Measurements from ENCODE around the gene EPS8L3. TPM values are rescaled to one million over a fixed set of nuclear protein-coding genes. Genes with fewer than 3 reads are reported as not detected.
"Not testable (repeated sequence)": the region's sequence is repeated elsewhere in the genome, so short reads cannot be mapped to it uniquely, and the experiment has no call there.

Gene EPS8L3
- total RNA-seq, 1 donor = not detected

DNA sequence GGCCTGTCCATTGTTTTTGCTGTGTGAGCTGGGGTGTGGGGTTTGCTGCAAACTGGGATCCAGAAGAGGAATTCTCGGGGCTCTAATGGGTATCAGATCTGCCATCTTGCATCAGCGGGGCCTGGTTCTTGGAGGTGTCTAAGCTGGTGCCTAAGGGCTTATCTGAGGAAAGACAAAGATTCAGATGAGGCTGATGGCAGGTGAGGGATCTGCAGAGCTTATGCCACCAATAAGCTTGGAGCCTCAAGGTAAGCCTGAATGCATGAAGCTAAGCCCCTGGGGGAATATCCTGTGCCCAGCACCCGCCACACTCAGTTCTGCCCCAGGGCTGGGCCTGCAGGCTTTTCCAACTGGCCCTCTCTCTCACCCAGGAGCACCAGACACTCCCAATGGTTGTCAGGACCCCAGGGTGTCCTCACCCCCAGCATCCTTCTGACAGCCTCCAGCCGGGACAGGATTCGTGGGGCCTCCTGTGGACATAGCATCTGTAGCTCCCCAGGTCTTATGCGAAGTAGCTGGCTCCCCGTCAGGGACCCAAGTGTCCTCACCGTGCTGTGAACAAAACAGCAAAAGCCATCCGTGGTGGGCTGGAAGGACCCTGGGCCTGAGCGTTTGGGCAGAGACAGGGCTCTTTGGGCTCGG lies 13.4 kb downstream of the EPS8L3 start:
- DNase-seq (ENCODE audit: low read depth in 2 of 3, low spot score in 2 of 3) = no peak

DNA sequence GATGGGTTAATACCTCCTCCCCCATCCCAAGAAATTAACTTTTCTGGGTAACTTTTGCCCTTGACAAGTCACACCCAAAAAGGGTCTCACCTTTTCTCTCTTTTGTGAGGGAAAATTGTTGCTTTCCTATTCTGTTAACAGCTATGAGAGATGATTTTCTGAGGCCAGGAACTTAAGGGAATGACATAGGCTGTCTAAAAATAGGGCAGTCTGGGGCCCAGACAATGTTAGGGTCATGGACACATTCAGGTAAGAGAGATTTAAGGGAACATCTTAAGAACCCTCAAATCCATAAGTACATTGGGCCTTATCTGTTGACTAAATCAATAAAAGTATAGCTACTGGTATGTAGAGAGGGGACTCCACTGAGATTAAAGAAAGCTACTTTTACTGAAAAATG lies 14.5 kb downstream of the EPS8L3 start:
- DNase-seq (ENCODE audit: low read depth in 2 of 3, low spot score in 2 of 3) = no peak

DNA sequence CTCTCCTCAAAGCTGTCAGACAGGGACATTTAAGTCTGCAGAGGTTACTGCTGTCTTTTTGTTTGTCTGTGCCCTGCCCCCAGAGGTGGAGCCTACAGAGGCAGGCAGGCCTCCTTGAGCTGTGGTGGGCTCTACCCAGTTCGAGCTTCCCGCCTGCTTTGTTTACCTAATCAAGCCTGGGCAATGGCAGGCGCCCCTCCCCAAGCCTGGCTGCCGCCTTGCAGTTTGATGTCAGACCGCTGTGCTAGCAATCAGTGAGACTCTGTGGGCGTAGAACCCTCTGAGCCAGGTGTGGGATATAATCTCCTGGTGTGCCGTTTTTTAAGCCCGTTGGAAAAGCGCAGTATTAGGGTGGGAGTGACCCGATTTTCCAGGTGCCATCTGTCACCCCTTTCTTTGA lies 15.4 kb downstream of the EPS8L3 start:
- DNase-seq (ENCODE audit: low read depth in 2 of 3, low spot score in 2 of 3) = not testable (repeated sequence)

DNA sequence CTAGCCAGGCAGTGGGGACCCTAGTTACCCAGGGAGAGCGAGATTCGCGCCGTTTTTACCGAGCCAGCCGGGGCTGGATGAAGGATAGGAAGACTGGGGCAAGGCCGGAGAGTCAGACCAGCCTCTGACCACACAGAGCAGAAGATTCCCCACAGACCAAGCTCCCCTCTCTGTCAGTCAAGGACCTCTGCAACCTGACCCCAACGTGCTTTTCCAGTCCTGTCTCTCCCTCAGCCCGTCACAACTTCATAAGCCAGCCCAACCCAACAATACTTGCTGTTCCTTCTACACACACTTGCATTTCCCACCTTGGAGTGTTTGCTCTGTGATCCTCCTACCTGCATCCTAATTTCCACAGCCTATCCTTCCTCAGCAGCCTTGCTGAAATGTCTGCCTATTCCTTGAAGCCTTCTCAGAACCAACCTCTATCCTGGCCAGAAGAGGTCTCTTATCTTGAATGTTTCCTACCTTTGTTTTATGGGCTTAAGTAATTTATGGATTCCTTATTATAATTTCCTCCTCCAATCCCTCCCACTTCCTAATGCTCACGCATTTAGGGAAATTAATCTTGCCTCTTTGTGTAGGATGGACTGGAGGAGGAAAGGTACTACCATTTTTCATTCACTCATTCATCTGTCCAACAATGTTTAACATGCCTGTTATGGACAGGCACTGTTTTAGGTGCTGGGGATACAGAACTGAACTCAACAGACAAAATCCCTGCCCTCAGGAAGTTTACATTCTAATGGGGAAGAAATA lies 22.9 kb downstream of the EPS8L3 start, which contains the start of gene GSTM3:
TSS of gene GSTM3 (minus strand) at position 424 of the 759 bp plus-strand sequence. CDS start 751 bp downstream, outside the sequence.
- no peak for DNase-seq (ENCODE audit: low read depth in 2 of 3, low spot score in 2 of 3)

DNA sequence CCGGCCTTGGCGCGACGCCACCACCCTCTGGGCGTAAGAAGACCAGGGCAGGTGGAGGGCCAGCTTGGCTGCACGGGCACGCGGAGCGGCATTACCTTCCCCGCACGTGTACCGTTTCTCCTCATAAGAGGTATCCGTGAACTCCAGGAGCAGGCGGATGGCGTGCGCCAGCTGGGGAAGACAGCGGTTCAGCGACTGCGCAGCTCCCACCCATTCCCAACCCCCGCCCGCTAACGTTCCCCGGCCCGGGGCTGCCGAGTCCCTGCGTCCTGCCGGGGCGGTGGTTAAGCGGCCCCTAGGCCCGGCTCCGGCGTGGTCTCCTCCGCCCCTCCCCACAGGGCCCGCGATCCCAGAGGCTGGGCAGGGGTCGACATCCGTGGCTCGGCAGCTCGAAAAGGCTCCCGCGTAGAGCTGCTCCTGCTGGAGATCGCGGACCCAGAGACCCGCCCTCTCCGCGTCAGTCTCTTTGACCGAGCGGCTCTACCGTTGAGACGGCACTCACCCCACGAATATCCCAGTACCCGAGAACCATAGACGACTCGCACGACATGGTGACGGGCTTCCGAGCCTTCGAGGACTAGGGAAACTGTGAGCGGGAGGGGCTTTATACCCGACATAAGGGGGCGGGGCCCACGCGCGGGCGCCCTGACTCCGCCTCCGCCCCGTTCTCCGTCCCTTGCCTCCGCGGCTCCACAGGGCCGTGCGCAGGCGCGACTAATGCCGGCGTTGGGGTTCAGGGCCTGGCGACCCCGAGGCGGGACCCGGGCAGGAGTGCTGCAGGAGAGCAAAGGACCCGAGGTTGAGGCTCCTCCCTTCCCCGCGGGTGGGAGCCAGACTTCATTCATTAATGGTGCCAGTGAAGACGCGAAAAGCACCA lies 23.7 kb downstream of the EPS8L3 start:
- DNase-seq (ENCODE audit: low read depth in 2 of 3, low spot score in 2 of 3) = peak; percentile 75 to 80 (median 75)

DNA sequence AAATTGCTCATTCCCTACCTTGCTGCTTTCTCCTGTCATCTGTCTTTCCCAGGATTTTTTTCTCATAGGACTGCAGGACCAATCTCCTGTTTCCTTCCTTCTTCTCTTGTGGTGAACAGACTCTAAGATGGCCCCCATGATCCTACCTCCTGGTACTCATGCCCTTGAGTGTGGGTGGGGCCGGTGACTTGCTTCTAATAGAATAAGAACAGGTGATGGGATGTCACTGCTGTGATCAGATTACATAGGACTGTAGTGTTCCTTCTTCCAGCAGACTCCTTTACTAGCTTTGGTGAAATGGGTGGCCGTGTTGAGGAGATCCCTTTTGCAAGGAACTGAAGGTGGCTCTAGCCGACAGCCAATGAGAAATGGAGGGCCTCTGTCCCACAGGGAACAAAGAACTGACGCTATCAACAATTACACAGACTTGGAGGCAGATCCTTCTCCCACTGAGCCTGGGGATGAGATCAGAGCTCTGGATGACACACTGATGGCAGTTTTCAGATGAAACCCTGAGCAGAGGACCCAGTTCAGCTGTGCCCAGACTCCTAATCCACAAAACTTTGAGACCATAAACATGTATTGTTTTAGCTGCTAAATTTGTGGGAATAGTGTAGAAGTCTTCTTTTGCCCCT lies 30.4 kb downstream of the EPS8L3 start:
- no peak for DNase-seq (ENCODE audit: low read depth in 2 of 3, low spot score in 2 of 3)

DNA sequence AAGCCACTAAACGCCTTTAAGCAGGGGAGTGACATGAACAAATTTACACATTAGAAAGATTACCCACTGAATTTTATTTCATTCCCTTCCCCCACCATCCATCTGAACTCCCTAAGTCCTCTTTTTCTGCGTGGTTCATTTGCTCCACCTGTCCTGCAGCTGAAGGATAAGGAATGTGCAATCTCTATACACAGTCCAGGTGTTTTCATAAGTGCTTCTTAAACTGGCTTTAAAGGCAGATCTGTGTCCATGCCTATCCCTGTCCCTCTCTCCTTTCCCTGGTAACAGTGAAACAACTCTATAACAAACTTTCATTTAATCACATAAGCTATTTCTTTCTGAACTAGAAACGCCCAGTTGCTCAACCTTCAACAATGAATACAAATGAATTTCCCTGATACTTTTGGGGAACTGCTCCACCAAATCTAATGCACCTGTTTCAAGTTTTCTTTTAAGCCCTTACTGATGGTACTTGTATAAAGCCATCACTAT lies 31.3 kb downstream of the EPS8L3 start:
- no peak for DNase-seq (ENCODE audit: low read depth in 2 of 3, low spot score in 2 of 3)

DNA sequence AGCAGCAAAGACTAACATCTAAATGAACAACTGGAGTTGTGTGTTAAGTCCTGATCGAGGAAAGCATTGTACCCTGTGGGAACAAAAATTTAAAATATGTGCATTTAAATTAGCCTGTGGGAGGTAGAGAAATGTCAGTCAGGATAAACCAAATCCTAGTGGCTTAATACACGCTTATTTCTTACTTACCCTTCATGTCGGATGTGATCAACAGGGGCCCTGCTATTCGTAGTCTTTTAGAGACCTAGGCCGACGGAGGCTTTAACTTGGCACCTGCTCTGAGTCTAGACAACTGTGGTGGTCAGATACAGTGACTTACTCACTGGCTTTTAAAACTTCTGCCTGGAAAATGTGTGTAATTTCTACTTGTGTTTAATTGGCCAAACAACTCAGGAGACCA lies 33.1 kb downstream of the EPS8L3 start:
- DNase-seq (ENCODE audit: low read depth in 2 of 3, low spot score in 2 of 3) = no peak

DNA sequence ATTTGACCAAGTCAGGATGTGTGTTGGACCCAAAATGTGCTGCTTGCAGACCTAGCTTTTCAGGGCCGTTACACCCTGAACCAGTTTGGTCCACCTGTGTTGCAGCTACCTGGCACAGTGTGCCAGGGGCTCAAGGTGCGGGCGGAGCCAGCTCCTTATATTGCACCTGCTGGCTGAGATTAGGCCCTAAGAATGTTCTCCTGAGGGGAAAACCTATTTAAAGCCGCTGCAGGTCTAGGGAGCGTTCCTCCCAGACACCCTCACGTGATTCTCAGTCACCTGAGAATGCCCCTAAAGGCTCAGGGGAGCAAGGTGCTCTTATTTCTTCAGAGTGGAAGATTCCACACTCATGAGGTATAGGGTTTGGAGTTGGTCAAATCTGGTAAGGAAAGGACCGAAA lies 34.9 kb downstream of the EPS8L3 start:
- no peak for DNase-seq (ENCODE audit: low read depth in 2 of 3, low spot score in 2 of 3)

DNA sequence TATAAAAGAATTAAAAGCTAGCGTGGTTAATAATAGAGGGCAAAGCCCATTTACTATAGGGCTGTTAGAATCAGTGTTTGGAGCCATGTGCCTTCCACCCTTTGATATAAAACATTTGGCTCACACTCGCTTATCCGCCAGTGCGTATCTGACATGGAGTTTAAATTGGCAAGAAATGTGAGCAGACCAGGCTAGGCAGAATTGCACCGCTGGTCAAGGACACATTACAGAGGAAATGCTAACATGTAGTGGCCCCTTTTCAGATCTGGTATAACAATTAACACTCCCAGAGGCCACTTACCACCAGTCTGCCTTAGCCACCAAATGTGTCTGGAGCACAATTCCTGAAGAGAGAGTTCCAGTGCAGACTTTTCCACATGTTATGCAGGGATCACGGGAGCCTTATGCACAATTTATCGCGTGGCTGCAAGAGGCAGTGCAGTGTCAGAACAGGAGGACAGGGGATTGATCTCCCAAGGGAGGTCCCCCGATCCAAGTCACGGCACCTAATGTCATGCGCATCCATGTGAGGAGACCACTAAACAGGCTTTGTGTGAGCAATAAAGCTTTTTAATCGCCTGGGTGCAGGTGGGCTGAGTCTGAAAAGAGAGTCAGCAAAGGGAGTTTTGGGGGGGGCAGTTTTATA lies 36.9 kb downstream of the EPS8L3 start:
- DNase-seq (ENCODE audit: low read depth in 2 of 3, low spot score in 2 of 3) = no peak

DNA sequence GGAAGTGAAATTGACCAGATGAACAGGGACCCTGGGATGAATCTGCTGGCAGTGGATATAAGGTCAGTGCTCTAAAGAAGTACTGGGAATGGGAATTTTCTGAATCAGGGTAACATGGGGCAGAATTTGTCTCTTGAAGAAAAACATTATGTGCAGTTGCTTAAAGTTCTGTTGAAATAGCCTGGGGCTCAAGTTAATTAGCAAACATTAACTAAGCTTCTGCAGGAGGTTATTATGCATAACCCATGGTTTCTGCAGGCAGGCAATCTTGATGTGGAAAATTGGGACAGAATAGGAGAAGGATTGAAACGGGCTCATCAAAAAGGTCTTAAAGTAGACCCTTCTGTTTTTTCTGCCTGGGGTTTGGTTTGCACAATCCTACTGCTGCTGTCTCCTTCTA lies 37.7 kb downstream of the EPS8L3 start:
- no peak for DNase-seq (ENCODE audit: low read depth in 2 of 3, low spot score in 2 of 3)

DNA sequence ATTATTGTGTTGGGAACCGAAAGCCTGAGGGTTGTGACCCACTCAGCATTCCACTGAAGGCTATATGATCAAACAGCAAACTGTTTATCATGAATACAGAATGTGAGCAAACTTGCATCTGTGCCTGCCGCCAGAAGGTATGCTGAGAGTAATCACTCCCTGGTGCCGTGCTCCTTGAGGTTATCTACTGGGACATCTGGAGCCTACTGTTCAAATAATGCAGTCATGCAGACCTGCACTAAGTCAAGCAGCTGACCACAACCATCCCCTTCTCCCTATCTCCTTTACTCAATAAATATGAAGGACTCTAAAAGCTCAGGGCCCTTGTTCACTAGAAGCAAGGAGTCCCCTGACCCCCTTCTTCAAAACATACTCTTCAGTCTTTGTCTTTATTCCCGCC lies 38.2 kb downstream of the EPS8L3 start:
- no peak for DNase-seq (ENCODE audit: low read depth in 2 of 3, low spot score in 2 of 3)

DNA sequence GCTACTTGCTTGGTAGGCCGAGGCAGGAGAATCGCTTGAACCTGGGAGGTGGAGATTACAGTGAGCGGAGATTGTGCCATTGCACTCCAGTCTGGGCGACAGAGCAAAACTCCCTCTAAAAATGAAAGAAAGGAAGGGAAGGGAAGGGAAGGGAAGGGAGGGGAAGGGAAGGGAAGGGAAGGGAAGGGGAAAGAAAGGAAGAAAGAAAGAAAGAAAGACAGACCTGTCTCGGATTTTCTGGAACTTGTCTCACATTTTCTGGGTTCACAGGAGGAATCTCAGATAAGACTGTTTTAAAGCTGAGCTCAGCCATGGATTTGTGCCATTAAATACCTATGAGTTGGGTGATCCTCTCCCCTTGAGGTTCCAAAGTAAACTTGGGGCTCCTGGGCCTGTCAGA lies 38.8 kb downstream of the EPS8L3 start:
- DNase-seq (ENCODE audit: low read depth in 2 of 3, low spot score in 2 of 3) = no peak

DNA sequence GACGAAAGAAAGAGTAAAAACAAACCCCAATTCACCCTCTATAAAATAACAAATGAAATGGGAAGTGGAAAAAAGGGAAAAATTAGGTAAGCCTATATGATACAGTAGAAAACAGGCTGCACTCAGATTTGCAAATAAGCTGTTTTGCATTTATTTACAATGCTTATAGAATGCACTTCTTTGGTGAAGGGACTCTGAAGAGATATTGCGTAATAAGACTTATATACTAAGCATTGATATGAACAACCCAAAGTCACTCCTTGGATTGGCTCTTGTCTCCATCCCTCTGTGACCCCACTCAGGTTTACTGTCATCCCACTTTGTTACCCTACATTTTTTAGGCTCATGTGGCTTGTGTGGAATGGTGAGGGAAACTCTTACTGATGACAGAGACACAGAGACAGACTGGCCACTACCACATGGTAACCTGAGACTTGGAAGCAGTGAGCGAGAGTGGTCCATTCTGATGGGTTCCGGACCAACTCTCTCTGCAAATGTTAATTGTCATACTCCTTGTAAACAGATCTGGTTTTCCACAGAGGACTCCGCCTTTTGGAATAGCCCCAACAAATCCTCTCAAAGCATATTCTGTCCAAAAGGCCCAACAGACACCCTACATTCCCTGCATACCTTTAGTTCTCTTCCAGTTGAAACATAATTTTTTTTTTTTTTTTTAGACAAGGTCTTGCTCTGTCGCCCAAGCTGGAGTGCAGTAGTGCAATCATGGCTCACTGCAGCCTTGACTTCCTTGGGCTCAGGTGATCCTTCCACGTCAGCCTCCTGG lies 40.6 kb downstream of the EPS8L3 start:
- DNase-seq (ENCODE audit: low read depth in 2 of 3, low spot score in 2 of 3) = no peak

DNA sequence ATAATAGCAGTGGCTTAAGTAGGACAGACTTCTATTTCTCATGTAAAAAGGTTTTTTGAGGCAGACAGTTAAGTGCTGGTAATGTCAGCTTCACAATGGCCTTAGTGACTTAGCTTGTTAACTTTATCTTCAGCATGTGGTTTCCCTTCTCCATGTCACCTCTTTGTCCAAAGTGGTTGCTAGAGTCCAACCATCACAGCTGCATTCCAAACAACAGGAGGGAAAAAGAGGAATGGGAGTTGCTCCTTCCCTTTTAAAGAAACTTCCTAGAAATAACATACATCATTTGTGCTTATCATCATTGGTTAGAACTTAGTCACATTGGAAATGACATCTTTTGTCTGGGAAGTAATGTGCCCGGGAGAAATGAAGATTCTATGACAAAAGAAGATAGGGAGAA lies 41.8 kb downstream of the EPS8L3 start:
- no peak for DNase-seq (ENCODE audit: low read depth in 2 of 3, low spot score in 2 of 3)

DNA sequence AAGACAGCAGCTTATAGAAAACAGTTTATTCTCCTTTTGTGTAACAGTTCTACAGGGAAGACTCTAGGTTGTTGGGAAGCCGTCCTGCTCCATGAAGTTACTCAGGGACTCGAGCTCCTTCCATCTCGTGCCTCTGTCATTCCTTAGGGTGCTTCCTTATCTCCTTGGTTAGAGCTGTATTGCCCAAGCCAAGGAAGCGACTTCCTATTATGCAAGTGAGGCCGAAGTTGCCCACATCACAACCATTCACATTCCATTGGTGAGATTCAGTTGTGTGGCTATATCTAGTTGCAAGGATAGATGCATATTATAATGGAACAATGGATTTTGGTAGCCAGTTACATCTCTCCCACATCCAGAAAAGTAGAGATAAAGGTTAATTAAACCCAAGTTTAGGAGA lies 42.7 kb downstream of the EPS8L3 start:
- DNase-seq (ENCODE audit: low read depth in 2 of 3, low spot score in 2 of 3) = no peak

DNA sequence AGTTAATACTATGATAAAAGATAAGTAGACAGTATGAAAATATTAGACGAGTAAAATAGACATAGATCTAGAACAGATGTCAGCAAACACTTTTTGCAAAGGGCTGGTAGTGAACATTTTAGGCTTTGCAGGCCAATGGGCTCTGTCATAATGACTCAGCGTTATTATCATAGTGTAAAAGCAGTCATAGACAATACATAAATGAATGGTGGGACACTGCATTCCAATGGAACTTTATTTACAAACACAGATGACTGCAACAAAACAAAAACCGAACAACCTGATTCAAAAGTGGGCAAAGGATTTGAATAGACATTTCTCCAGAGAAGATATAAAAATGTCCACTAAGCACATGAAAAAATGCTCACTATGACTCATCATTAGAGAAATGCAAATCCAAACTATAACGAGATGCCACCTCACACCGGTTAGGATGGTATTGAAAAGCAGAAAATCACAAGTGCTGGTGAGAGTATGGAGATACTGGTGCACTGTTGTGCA lies 44.3 kb downstream of the EPS8L3 start:
- DNase-seq (ENCODE audit: low read depth in 2 of 3, low spot score in 2 of 3) = peak in 1 of 3 donors; percentile 21

DNA sequence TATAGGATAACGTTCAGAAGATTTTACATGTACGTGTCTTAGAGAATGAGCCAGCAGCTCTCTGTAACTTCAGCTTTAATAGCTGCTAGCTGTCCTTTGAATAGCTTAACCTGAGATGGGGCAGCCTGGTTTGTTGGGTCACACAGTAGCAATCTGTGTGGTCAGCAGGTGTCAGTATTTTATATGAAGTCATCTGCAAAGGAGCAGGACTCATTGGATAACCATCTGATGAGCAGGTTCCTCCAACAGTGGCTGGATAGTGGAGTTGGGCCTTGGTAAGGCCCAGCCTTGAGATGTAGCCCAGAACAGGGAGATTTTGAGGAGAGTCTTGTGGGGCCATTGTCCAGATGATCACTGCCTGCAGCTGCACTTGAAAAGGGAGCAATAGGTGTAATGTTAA lies 45.2 kb downstream of the EPS8L3 start:
- DNase-seq (ENCODE audit: low read depth in 2 of 3, low spot score in 2 of 3) = no peak

DNA sequence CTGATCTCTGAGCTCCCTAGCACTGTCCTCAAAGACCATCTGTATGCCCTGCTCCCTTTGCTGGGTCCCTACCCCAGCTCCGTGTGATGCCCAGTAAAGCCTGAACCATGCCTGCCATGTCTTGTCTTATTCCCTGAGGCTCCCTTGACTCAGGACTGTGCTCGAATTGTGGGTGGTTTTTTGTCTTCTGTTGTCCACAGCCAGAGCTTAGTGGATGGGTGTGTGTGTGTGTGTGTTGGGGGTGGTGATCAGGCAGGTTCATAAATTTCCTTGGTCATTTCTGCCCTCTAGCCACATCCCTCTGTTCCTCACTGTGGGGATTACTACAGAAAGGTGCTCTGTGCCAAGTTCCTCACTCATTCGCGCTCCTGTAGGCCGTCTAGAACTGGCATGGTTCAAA lies 46.0 kb downstream of the EPS8L3 start:
- no peak for DNase-seq (ENCODE audit: low read depth in 2 of 3, low spot score in 2 of 3)

Data from hematopoietic multipotent progenitor cell (in vitro differentiated cells).